Glomerular endothelial cell (primary cell): Measurements from ENCODE around the gene PDC. TPM values are rescaled to one million over a fixed set of nuclear protein-coding genes. Genes with fewer than 3 reads are reported as not detected.
"Not testable (repeated sequence)": the region's sequence is repeated elsewhere in the genome, so short reads cannot be mapped to it uniquely, and the experiment has no call there.

Experiments used
- DNase-seq: peaks from one replicate; pipeline ENCODE4 v3.0.0-alpha.2; 2011; ENCODE audit warnings: low read depth, low spot score; ENCODE audit errors: extremely low read depth
- total RNA-seq: library from RNA; depleted of rRNA; stranded (reverse); fragments of >200 nt; gene quantifications from 2 replicates; pipeline ENCODE4 v1.2.3, GENCODE V29; 2015

Gene PDC
- total RNA-seq, 1 donor from 2014 or later, result not detected

GRCh38 chr1:186473047-186473446 lies 12.1 kb upstream of the PDC start:
- no peak for DNase-seq

- no peak for DNase-seq
Measured at GRCh38 chr1:186465946-186466345, 5.0 kb upstream of the PDC start.

DNA sequence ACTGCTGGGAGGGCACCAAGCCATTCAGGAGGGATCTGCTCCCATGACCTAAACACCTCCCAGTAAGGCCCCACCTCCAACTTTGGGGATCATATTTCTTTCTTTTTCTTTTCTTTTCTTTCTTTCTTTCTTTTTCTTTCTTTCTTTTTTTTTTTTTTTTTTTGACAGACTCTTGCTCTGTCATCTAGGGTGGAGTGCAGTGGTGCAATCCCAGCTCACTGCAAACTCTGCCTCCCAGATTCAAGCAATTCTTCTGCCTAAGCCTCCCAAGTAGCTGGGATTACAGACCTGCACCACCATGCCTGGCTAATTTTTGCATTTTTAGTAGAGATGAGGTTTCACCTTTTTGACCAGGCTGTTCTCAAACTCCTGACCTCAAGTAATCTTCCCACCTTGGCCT lies 4.6 kb upstream of the PDC start:
- DNase-seq, result not testable (repeated sequence)

- DNase-seq, result no peak
Measured at GRCh38 chr1:186463926-186464325, 3.0 kb upstream of the PDC start.

- DNase-seq, result no peak
Measured at GRCh38 chr1:186463511-186463910, 2.6 kb upstream of the PDC start.

GRCh38 chr1:186459161-186459560 lies 1.8 kb downstream of the PDC start:
- not testable (repeated sequence) for DNase-seq

- DNase-seq, result no peak
Measured at GRCh38 chr1:186456729-186457255, 4.1 kb downstream of the PDC start.

DNA sequence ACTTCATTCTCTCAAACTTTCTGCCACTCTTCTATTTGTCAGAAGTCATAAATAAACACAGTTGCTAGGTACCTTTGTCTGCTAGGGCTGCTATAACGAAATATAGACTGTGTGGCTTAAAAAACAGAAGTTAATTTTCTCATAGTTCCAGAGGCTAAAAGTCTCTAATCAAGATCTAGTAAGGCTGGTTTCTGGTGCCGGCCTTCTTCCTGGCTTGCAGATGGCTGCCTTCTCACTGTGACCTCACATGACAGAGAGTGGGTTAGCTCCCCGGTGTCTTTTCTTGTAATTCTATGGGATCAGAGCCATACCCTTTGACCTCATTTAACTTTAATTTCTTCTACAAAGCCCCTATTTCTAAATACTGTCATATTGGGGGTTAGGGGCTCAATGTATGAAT lies 5.9 kb downstream of the PDC start:
- DNase-seq, result no peak

- DNase-seq, result no peak
Measured at GRCh38 chr1:186446152-186446551, 14.8 kb downstream of the PDC start.

- DNase-seq, result no peak
Measured at GRCh38 chr1:186443638-186444037, 17.3 kb downstream of the PDC start.

DNA sequence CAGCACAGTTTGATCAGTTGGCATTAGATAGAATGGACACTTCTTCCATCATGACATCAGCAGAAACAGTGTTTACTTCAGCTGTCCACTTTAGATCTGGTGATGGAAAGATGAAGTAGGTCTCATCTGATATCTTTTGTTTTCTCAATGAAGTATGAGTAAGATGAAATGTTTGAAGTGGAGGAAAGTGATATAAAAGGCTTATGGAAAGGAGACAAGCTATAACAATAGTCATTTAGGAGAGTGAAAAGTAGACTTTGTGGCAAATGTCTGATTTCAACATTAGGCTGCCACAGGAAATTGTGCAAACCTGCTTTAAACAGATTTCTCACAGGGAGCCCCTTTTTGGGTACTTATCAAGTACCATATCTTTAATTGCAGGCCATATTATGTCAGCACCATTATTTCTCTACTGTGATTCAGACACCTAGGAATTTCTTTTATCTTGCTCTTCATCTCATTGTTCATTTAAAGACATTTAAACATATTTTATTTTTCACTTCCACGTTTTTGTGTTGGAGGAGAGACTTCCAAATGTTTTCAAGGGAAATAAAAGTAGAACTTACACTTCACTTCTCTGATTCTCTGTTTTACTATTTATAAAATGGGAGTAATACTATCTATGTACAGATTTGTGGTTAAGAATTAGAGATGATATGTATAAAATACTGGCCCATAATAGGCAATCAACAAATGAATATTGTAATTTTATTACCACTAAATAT lies 18.1 kb downstream of the PDC start:
- DNase-seq, result peak; percentile 66

DNA sequence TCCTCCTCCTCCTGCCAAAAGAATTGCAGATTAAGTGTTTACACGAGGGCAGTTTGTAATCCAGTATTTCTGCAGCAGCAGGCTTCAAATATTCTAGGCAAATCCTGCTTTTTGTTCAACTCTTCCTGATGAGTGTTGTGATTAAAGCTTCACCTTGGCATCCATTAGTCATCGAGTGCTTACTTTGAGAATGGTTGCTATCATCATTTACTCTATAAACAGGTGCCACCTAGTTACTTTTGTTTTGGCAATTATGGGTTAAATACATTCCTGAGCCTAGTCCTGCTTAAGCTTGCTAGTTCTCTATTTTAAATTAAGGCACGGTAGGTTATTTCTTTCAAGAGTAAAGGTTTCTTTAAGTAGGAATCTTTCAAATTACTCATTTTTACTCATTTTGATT lies 20.3 kb downstream of the PDC start:
- no peak for DNase-seq

DNA sequence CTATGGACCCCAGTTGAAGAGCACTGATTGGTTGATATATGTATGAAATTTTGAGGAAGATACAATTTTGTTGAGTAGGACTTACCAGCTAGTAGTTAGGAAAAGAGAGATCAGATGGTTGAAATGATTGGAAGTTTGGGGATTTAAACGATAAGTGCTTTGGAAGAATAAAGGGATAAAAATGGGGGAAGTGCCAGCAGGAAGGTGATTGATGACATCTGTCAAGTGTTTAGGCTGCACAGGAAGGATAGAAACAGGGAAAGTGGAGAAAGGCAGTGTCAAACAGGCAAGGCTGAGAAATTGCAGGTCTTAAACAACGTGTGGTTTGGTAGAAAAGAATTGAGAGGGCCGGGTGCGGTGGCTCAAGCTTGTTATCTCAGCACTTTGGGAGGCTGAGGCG lies 22.3 kb downstream of the PDC start:
- no peak for DNase-seq

- no peak for DNase-seq
Measured at GRCh38 chr1:186435336-186435735, 25.6 kb downstream of the PDC start.

- DNase-seq, result no peak
Measured at GRCh38 chr1:186429017-186429416, 31.9 kb downstream of the PDC start.

DNA sequence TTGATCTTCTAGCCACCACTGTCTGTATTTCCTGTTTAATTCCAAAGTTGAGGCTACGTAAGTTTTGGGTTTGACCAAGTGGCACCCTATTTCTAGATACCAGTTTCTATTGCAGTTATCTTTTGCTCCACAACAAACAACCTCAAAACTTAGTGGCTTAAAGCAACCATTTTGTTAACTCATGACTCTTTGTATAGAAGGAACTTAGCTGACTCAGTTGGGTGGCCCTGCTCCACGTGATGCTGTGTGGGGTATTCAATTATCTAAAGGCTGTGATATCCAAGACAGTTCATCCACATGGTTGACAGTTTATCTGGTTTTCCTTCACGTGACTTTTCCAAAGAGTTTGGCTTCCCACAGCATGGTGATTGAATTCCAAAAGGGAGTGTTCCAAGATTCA lies 34.8 kb downstream of the PDC start:
- no peak for DNase-seq

DNA sequence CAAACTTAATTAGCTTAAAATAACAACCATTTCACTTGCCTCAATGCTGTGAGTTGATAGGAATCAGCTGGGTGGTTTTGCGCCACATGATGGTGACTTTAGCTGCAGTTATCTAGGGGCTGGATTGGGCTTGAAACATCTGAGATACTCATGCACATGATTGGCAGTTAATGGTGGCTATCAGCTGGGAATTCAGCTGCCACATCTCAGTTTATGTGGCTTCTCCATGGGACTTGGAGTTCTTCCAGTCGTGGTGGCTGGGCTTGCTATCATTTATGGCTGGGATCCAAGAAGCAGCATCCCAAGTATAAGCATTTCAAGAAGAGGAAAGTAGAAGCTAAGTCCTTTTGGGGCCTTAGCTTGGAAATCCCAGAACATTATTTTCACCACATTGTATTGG lies 36.4 kb downstream of the PDC start:
- DNase-seq, result no peak

GRCh38 chr1:186421446-186421845 lies 39.5 kb downstream of the PDC start:
- DNase-seq, result no peak

GRCh38 chr1:186420923-186421322 lies 40.0 kb downstream of the PDC start:
- no peak for DNase-seq

GRCh38 chr1:186420311-186420710 lies 40.6 kb downstream of the PDC start:
- no peak for DNase-seq

DNA sequence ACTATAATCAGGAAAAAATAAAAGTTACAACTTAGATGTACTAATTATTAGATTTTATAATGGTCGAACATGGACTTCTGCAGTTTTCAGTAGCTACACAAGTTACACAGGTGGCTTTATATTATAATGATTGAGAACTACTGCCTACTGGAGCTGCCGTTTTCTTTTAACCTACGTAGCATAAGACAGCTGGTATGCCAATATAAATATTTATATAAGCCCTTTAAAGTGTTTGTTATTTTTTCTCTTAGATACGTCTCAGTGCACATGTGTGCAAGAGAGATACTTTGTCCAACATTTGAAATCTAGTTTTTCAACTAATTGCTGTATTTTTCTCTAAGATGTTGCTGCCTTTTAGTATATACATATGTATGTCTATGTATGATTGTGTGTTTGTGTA lies 42.4 kb downstream of the PDC start:
- no peak for DNase-seq

DNA sequence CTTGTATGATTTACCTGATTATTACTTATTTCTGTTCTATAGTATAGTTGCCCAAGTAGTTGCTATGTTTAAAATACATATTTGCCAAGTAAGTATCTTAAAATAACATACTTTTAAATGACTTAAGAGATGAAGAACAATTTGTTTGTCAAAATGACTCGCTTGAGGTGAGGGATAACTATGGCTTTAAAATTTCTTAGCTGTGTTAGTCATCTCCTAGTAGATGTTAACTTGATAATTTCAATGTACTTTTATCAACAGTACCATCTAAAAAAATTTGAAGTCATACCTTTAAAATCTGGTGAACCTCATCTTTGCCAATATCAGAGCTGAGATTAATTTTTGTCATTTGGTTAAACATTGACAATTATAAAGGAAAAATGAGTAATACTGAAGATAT lies 47.6 kb downstream of the PDC start:
- DNase-seq, result no peak

DNA sequence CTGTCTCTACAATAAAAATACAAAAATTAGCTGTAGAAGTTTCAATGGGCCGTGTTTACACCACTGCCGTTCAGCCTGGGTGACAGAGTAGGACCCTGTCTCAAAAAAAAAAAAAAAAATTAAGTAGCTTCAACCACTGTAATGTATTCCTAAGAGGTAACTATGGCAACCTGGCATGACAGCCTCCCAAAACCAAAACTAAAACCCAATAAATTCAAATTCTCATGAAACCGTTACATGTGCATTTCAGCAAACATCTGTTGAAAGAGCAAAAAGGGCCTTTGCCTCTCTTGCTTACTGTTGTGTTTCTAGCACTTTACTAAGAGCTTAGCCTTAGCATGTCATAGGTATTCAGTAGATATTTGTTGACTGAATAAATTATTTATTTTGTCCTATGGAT lies 51.8 kb downstream of the PDC start:
- DNase-seq, result no peak
